T-helper 2 cell treated with Interferon-gamma antibody and Interleukin-4, amounts not matched to agents 100 ng/mL and 5 ng/mL, for 36 hours (primary cell): ENCODE measurements around the gene NFKBIA. TPM values are rescaled to one million over a fixed set of nuclear protein-coding genes. Genes with fewer than 3 reads are reported as not detected.
"Not testable (repeated sequence)": the region's sequence is repeated elsewhere in the genome, so short reads cannot be mapped to it uniquely, and the experiment has no call there.

ENCODE experiments used
- intact Hi-C: fragments of 100-400 bp; cut with micrococcal nuclease; formaldehyde crosslinking; loops from one replicate; pipeline ENCODE4 v1.15.1; 2023
- total RNA-seq: library from RNA; stranded (reverse); gene quantifications from 2 replicates; pipeline ENCODE4 v1.2.3, GENCODE V29; 2022

The NFKBIA gene
- total RNA-seq, 1 donor from 2014 or later, result 113 TPM

DNA sequence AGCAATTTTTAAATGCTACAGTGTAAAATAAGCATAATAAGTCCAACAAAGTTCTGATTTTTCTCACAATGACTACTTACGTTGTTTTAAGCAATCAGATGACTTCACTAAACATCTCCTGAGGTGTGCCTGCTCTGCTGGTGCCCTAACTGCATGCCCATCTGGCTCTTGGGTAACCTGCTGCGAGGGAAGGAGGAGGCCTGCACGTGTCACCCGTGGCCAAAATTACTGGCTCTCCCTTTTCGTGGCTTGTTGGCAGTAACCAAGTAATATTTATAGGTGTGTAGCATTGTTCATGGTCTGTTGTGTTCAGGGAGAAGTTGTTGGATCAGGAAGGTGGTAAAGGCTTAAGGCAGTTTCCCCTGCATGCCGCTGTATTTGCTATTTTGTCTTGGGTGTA is 6.3 kb upstream of the NFKBIA start:
- intact Hi-C loops, result no loop called here

DNA sequence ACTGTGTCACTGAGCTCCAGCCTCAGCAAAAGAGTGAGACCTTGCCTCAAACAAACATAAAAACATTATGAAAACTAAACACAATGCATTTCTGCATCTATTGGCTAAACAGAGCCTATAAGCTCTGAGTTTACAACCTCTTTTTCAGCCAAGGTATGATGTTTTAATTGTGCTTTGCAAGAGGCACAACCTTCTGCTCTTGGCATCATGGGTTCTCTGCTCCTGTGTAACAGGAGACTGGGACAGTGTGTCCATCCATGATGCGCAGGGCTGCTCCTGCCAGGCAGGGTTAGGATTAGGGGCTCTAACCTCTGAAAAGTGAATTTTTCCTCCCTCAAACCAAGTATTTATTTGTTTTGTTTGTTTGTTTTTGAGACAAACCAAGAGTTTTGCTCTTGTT is 5.0 kb upstream of the NFKBIA start:
- intact Hi-C loops, result no loop called here

DNA sequence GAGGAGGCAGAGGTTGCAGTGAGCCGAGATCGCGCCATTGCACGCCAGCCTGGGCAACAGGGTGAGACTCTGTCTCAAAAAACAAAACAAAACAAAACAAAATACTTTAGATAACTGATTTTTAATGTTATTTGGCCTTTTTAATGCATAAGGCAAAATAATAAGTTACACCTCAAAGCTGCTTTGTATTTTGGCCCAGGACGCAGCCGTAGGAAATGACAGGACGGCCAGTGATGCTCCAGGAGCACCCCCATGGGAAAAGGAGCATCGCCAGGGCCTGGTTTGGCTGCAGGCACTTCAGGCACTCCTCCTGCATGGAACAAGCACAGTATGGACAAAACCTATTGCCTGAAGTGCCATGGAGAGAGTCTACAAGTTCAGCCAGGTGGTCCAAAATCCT is 3.5 kb upstream of the NFKBIA start:
- intact Hi-C loops, result no loop called here

DNA sequence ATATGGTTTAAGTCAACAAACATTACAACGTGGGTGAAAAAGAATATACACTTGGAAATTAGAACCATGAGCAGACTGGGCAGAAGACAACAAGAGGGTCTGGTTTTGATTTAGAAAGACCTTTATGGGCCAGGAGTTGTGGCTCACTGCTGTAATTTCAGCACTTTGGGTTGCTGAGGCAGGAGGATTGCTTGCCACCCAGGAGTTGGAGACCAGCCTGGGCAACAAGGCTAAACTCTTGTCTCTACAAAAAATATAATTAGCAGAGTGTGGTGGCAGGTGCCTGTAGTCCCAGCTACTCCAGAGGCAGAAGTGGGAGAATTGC is 2.7 kb upstream of the NFKBIA start:
- intact Hi-C loops, result loop anchor here (1.0 kb wide), 3 partner anchors 178 to 267 kb away; no protein-coding TSS in a partner anchor

DNA sequence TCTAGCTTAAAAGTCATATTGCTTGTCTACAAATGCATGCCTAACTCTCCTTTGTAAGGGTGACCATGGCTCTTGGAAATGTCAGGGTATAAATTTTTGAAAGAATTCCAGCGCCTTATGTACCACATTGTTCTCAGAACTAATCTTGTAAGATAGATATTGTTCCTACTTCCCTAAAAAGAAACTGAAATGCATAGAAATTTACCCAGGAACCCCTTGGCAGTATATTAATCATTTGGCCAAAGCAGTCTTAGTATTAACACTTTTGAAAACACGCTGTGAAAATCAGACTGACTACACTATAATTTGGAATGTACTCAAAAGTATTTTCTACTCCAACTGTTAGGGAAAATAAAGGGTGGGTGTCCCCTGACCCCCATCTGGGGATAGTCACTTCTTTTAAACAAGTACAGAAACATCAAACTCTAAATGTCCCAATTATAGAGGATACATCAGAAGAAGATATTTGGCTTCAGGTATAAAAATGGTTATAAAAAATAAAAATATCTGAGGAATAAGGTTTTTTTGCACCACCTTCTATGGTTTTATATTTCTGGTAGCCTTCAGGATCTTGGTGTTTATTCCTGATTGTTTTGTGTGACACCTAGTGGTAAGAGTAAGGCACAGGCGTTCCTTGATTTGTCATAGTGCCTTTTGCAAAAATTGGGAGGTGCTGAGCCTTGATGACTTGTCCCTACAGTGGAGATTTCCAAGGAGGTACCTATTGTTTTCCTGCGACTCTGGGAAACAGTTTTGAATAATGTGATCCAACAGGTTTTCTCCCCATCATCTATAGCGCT is 2.2 kb upstream of the NFKBIA start:
- intact Hi-C loops, result loop anchor here (1.0 kb wide), 3 partner anchors 177 to 266 kb away; no protein-coding TSS in a partner anchor

DNA sequence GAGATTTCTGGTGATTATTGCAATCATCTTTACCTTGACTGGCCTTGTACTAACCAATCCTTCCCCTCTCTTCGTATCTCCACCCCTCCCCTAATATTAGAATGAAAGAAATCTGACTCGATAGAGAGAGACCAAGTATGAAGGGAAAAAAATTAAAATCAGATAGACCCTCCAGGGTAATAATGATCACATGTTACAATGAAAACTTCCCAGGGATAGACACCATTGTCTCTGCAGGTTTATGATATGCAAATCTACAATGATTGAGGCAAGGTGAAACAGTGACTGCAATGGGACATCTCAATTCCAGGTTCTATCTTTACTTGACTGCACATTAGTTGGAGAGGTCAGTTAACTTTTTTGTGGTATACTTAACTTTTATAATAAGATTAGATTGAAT is 1.5 kb upstream of the NFKBIA start:
- intact Hi-C loops, result no loop called here

DNA sequence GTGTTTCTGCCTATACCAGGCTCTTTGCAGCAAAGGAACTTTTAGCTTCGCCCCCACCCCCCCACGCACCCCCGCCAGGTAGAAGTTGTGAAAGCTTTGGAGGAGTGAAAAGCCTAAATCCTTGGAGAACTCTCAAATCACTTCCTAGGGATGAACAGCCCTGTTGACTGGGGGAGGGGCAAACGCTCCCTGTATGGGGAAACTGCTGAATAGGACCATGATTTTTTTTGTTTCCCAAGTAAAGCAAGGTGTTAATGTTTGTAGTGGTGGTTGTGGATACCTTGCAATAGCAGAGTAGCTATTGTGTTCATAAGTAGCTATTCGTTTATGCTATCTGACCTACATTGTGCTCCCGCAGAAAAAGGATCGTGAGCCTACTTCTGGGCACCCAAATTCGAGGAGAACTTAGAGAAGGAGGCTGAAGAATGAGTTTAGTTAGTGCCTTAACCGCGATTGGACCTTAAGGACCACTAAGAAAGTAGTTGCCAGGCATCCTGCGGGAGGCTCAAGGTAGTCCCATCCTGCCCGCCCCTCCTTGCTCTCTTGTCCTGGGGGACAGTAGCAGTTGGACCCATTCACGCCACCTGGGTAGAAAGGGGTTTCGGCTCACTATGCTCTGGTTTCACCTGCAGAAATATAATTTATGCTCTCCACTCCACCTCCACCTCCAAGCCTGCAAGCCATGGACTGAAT is 901 bp upstream of the NFKBIA start:
- intact Hi-C loops, result loop anchor here (2.0 kb wide), 2 partner anchors 73 to 531 kb away; partner anchors contain the start of gene BAZ1A

DNA sequence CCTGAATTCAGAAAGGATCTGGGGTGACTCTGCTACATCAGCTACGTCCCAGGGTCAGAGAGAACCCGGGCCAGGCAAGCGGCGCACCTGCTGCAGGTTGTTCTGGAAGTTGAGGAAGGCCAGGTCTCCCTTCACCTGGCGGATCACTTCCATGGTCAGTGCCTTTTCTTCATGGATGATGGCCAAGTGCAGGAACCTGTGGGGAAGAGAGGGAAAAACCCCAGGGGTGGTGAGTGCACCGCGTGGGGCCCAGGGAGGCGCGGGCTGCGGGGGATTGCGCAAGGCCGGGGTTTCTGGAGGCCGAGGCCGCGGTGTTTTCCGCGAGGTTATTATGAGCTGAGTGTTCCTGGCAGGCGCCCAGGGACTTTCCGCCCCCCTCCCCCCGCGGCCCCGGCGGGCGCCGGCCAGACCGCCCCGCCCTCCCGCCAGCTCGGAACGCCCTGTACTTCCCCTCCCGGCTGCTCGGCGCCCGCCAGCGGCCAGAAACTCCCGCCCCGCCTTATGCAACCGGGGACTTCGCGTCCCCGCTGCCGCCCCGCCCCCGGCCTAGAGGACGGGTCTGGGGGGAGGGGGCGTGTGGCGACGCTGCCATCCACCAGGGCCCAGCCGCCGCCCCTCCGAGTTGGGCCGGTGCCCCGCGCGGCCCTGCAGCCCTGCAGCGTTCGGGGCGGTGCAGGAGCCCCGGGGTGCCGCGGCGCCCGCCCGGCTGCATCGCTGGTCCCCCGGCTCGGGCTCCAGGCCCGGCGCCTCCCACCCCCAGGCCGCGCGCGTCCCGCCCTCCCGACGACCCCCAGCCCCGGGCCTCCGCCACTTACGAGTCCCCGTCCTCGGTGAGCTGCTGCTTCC is 723 bp downstream of the NFKBIA start:
- intact Hi-C loops, result loop anchor here (1.0 to 5.0 kb wide), 8 partner anchors 12 to 529 kb away; partner anchors contain the start of genes BAZ1A, FAM177A1, PRORP and PSMA6

DNA sequence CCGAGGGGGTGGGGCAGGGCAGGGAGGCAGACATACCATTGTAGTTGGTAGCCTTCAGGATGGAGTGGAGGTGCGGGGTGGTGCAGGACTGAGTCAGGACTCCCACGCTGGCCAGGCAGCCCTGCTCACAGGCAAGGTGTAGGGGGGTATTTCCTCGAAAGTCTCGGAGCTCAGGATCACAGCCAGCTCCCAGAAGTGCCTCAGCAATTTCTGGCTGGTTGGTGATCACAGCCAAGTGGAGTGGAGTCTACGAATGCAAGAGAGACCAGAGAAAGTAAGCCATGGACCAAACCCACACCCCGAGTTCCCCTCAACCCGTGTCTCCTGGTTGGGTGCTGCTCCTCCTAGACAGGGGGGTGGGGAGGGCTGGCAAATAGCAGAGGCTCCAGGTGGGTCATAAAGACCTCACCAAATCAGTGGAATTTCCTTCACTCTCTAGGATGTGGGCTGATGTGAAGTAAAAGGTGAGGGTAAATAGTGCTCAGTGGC is 1.4 kb downstream of the NFKBIA start:
- intact Hi-C loops, result loop anchor here (5.0 kb wide), 1 partner anchor 36 kb away; no protein-coding TSS in a partner anchor

DNA sequence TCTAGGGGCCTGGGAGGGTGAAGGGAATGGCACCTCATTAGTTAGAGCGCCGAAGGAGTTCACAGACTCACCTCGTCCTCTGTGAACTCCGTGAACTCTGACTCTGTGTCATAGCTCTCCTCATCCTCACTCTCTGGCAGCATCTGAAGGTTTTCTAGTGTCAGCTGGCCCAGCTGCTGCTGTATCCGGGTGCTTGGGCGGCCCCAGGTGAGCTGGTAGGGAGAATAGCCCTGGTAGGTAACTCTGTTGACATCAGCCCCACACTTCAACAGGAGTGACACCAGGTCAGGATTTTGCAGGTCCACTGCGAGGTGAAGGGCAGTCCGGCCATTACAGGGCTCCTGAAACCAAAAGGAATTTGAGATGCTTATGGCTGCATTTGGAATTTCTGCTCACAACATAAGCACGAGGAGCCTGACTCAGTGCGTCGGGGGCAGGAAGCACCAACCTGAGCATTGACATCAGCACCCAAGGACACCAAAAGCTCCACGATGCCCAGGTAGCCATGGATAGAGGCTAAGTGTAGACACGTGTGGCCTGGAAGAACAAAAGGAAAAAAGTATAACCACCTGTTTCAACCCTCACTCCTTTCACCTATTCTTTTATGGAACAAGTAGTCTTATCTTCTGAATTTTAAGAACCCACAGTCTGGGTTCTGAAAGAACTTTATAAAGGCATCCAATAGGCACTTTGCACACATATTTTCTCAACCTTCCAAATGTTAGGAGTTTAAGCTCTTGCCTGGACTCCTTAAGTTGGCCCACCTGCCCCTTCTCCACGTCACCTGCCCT is 2.0 kb downstream of the NFKBIA start:
- intact Hi-C loops, result loop anchor here (5.0 kb wide), 1 partner anchor 35 kb away; no protein-coding TSS in a partner anchor

DNA sequence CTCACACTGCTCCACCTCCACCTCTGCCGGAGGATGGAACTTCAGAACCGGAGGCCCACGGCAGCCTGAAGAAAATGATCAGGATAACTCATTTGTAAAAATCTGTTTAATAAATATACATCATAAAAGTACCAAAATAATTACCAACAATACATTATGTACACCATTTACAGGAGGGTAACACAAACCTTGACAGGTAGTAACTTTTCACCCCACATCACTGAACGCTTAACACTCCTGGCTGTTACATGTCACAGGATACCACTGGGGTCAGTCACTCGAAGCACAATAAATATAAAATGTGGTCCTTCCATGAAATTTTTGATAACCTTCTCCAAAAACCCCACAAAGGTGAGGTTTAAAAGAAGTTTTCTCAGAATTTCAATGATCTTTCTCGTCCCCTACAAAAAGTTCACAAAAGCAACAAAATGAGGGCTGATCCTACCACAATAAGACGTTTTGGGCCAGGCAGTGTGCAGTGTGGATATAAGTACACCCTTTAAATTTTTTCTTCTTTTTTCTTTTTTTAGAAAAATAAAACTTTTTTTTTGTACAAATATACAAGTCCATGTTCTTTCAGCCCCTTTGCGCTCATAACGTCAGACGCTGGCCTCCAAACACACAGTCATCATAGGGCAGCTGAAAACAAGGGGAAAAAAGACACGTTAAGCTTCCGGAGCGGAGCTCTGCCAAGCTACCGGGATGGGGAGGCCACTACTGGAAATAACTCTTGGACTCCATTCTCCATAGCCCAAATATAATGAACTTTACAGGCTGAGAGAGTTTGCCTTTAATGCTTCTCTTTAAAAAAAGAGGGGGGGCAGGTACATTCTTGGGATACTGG is 2.9 kb downstream of the NFKBIA start:
- intact Hi-C loops, result loop anchor here (5.0 kb wide), 1 partner anchor 34 kb away; no protein-coding TSS in a partner anchor

DNA sequence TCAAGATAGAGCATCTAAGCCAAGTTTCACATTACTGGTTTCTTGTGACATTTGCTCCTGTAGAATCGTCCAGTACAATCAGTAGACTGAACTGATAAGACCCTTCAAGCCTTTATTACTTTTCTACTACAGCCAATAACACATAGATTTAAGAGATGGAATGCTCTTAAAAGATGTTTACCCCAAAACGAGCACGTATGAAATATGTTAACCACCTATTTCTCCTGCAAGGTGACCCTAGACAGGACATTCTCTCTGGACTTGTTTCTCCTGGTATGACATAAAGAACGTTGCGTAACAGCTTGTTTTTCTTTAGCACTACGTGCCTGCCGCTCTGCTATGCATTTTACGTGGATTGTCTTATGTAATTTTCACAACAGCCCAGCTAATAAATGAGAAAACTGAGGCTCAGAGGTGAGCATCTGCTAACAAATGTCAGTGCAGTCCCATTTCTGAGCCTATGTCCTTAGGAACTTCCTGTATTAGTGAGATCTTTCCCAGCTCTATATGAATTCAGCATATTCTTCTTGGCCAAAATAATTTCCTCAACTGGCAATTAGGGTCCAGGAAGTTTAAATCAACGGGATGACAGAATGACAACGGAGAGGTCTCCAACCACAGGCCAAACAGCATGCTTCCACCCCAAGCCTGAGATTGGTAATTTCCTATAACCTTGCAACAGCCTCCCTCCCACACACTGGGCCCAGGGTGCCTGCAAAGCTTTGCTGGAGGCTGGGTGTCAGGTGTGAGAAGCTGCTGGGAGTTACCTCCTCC is 3.7 kb downstream of the NFKBIA start:
- intact Hi-C loops, result loop anchor here (1.0 to 5.0 kb wide), 2 partner anchors 34 to 65 kb away; no protein-coding TSS in a partner anchor

DNA sequence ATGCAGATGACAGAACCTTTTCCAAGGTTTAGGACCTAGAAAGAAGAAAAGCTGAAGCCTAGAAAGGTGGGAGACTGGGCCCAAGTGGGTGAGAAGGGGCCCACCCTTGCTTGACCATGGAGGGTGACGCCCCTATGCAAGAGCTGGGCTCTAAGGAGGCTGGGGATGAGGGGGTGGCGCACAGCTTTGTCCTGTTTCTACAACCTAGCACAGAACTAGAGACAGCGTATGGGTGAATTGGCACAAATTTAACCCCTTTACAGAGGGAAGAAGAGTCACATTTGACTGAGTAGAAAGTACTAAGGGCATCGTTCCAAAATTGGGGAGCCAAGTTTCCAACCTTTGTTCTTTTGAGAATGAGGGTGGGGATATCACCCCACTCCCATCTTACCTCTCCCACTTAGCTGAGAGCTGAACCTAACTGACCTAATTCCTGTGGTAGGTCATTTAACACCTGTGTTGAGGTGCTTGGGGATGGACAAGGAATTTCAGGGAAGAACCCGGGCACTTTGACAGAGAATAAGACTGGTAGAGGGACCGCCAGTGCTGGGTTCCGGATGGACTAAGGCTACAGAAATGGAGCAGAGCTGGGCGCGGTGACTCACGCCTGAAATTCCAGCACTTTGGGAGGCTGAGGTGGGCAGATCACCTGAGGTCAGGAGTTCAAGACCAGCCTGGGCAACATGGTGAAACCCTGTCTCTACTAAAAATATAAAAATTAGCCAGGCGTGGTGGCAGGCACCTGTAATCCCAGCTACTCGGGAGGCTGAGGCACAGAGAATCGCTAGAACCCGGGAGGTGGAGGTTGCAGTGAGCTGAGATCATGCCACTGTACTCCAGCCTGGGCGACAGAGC is 5.2 kb downstream of the NFKBIA start:
- intact Hi-C loops, result no loop called here

DNA sequence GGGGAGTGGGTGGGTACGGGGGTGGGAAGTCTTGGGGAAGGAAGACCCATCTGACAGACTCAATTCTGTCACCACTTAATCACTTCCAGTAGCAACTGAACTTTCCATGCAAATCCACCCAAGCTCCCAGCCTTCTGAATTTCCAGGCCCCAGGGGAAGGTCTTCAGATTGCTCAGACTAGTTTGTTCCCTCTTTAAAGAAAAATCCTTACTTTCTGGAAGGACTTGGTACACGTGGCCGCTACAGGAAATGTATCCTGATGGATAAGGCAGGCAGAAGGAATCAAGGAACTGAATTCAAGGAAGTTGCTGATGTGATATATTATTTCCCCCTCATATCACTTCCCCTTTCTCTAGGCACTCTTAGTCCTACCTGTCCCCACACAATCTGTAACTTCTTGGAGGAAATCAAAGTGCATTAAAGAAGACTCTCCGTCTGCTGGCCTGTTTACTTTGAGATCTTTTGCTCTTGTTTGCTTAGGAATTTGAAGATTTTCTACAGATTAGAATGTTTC is 6.4 kb downstream of the NFKBIA start:
- intact Hi-C loops, result no loop called here

DNA sequence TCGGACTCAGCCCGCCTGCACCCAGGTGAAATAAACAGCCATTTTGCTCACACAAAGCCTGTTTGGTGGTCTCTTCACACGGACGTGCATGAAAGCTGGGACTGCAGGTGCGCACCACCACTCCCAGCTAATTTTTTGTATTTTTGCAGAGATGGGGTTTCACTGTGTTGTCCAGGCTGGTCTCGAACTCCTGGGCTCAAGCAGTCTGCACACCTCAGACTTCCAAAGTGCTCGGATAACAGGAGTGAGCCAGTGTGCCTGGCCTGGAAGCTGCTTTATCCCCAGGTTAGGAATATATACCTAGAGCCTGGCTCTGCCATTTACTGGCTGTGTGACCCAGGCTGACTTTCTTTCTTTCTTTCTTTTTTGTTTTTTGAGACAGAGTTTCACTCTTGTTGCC is 7.9 kb downstream of the NFKBIA start:
- intact Hi-C loops, result not testable (repeated sequence)

DNA sequence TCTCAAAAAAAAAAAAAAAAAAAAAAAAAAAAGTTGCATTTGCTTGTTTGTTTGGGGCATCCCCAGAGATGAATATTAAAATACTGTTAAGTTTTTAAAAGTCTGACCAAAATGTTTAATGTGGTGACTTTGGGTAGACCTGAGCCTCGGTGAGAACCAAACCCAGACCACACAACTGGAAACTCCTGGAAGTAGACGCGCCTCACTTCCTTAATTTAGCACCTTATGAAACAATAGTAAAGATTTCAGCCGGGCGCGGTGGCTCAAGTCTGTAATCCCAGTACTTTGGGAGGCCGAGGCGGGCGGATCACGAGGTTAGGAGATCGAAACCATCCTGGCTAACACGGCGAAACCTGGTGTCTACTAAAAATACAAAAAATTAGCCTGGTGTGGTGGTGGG is 9.3 kb downstream of the NFKBIA start:
- intact Hi-C loops, result no loop called here

DNA sequence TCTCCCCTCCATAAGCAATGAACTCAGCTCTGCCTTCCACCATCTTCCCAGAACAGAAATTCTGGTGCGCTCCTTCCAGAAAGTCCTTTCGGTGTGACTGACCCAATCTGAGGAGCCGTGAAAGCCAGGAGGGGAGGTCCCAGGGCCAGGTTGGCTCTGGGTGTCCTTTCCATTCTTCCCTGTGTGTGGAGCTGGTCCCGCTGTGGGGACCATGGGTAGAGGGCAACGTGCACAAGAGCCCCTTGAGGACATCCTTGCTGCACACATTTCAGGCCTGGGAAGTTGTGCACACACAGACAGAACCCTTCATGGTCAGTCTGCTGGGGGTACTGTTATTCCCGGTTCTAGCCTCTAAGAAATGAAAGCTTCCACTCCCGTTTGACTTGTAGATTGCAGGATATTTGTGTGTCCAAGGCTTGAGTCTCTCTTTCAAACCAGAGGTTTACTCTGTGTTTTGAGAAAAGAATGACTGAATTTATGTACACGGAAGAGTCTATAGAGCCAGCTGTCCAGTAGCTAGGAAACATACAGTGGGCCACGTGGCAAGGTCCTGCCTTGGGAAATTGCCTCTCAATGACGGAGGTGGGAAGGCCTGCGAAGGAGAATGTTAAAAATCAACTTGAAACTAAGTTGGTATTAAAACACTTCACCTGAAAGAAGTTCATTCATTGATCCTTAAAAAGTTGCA is 10.1 kb downstream of the NFKBIA start:
- intact Hi-C loops, result no loop called here
